SKM-1 treated with dmso at 0.1 percent for 144 hours (cell line): Measurements from ENCODE around the gene CACFD1.

Source experiments
- DNase-seq: peaks from one replicate; lab custom pipeline; 2025; ENCODE audit not compliant: unreplicated experiment; lab: John Stamatoyannopoulos, UW

The CACFD1 gene

GRCh38 chr9:133515615-133516255 is 56.0 kb downstream of the CACFD1 start:
- DNase-seq, result no peak

DNA sequence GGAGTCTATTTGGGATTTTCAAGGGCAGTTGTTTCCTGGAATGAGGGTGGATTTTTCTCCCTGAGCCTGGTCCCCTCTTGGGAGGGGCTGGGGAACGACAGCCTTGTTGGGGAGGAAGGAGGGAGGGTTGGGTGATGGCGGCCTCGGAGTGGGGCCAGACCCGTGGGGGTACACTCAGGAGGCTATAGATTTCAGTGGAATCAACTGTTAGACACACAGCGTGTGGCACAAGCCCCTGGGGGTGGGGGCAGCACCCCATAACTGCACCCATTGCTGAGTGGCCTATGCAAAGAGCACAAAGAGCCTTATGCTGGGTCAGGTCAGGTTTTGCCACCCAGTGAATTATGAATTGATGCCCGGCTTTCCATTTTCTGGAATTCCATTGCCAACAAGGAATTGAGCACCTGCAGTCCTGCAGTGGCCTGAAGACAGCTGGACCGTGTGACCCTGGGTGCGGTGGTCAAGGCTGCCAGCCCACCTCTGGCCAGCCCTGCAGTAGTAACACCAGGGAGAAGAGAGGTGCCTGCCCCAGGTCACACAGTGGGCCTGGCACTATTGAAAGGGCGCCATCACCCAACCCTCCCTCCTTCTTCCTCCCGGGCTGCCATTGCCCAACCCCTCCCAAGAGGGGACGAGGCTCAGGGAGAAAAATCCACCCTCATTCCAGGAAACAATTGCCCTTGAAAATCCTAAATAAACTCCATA is 56.6 kb downstream of the CACFD1 start:
- DNase-seq, result no peak

GRCh38 chr9:133516961-133517350 is 57.2 kb downstream of the CACFD1 start:
- DNase-seq, result no peak

DNA sequence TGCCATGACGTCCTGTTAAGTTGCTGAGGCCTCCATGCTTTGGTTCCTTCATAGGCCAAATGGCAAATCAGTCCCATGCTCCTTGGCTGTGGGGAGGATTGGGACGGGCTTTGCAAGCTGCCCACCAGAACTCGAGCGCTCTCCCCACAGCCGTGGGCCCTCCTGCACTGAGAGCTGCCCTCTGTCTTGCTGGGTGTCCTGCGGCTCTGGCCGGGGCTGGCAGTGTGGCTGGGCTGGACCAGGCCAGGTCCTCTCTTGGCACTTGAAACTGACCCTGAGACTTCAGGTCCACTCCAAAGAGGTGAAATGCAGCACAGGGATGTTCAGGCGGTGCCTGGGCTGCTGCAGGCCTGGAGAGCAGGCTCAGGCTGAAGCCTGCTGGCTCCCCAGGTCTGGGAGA is 57.9 kb downstream of the CACFD1 start:
- no peak for DNase-seq

- DNase-seq, result no peak
Measured at GRCh38 chr9:133518200-133518599, 58.4 kb downstream of the CACFD1 start.

DNA sequence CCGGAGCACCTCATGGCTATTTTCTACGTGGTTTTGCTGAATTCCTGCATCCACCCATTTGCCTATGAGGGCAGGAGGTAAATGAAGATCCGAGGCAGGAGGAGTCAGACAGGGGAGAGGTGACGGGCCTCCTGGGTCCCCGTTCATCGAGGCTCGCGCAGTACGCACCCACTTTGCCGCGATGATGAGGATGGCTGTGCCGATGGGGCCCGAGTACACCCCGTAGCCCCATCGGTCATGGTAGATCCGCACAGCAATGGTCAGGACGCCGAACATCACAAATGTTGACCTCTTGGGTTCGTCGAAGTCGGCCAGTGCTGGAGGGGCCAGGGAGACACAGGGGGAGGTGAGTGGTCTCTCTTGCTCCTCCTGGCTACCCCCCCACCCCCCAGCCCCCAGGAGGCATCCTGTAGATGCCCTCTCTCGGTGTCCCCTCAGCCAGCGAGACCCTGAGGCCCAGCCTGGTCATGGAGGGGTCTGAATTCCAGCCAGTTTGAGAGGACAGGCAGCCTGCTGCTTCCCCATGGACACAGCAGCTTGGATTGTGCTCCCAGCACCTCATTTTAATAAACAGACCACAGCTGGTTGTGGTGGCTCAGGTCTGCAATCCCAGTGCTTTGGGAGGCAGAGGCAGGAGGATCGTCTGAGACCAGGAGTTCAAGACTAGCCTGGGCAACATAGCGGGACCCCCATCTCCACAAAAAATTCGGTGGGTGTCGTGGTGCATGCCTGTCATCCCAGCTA is 59.1 kb downstream of the CACFD1 start:
- DNase-seq, result no peak

DNA sequence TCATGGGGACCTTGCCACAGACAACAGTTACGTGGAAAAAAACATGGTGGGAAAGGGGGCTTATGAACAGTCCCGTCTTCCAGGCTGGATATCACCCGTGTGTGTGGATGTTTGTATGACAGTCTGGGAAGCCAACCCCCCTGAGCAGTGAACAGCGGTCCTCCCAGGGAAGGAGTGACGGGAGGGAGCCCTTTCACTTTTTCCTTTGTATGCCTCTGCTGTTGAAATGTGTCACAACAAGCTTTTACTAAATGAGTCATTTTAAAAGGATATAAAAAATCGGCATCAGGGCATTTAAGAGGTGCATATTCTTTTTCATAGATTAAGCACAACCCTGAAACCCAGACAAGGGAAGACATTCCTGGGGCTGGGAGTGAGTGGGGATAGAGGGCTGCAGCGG is 59.9 kb downstream of the CACFD1 start:
- no peak for DNase-seq

- DNase-seq, result no peak
Measured at GRCh38 chr9:133520121-133520835, 60.5 kb downstream of the CACFD1 start.
